OCI-LY7 (cell line): Measurements from ENCODE around the gene ZNF526. TPM values are rescaled to one million over a fixed set of nuclear protein-coding genes. Genes with fewer than 3 reads are reported as not detected.

ENCODE experiments used
- BruUV-seq: library from RNA; stranded (reverse); fragments of 400-500 nt; replicated peaks from 2 replicates; lab custom pipeline; 2021; lab: Mats Ljungman, UMichigan
- CTCF ChIA-PET: fragments of 300-600 bp; sonication (Branson Sonifier 250); formaldehyde crosslinking; loops from one replicate; lab custom pipeline; 2022; ENCODE audit warnings: antibody characterized with exemption; ENCODE audit not compliant: unreplicated experiment; lab: Charles Lee
- POLR2A ChIA-PET: fragments of 300-600 bp; sonication (Branson Sonifier 250); formaldehyde crosslinking; loops from one replicate; lab custom pipeline; 2022; ENCODE audit warnings: antibody characterized with exemption; lab: Charles Lee
- DNase-seq: peaks from one replicate; pipeline ENCODE4 v3.0.0-alpha.2; 2015; ENCODE audit warnings: low spot score
- H2AFZ ChIP-seq: fragments of 200-600 bp; sonication (generic), shearing (Covaris generic); 2 replicates; pipeline ENCODE4 v1.6.1; 2014; ENCODE audit warnings: mild to moderate bottlenecking, antibody characterized with exemption, low read length, moderate library complexity
- H3K27ac ChIP-seq: fragments of 200-600 bp; sonication (generic); 2 replicates; pipeline ENCODE4 v1.5.1; 2014; ENCODE audit warnings: mixed run types, low read depth, mild to moderate bottlenecking, moderate library complexity, low read length, inconsistent platforms; ENCODE audit not compliant: poor library complexity, severe bottlenecking
- H3K36me3 ChIP-seq: fragments of 200-600 bp; sonication (generic); 2 replicates; pipeline ENCODE4 v1.6.1; 2014; ENCODE audit warnings: mild to moderate bottlenecking, antibody characterized with exemption, low read length, moderate library complexity, mixed read lengths; ENCODE audit not compliant: insufficient read depth
- H3K4me1 ChIP-seq: fragments of 200-600 bp; sonication (generic); 2 replicates; pipeline ENCODE4 v1.5.1; 2014; ENCODE audit warnings: mild to moderate bottlenecking, low read length; ENCODE audit not compliant: insufficient read depth, poor library complexity, severe bottlenecking
- H3K4me2 ChIP-seq: fragments of 200-600 bp; sonication (generic); 2 replicates; pipeline ENCODE4 v1.6.1; 2014; ENCODE audit warnings: mild to moderate bottlenecking, low read length
- H3K4me3 ChIP-seq: fragments of 200-600 bp; sonication (generic); 2 replicates; pipeline ENCODE4 v1.5.1; 2014; ENCODE audit warnings: mild to moderate bottlenecking, low read depth, low read length; ENCODE audit not compliant: poor library complexity, severe bottlenecking
- H3K79me2 ChIP-seq: fragments of 200-600 bp; sonication (generic); 2 replicates; pipeline ENCODE4 v1.6.1; 2016; ENCODE audit warnings: low read depth, mild to moderate bottlenecking, low read length, moderate library complexity, mixed read lengths; ENCODE audit not compliant: insufficient read depth
- H3K9me2 ChIP-seq: fragments of 200-600 bp; sonication (generic); 2 replicates; pipeline ENCODE4 v1.6.1; 2016; ENCODE audit warnings: mild to moderate bottlenecking, low read length, mixed read lengths; ENCODE audit not compliant: insufficient read depth
- H3K9me3 ChIP-seq: fragments of 200-600 bp; sonication (generic); 2 replicates; pipeline ENCODE4 v1.6.1; 2014; ENCODE audit warnings: mild to moderate bottlenecking, mixed run types, low read length, mixed read lengths
- H4K20me1 ChIP-seq: fragments of 200-600 bp; sonication (generic); 2 replicates; pipeline ENCODE4 v1.6.1; 2014; ENCODE audit warnings: mild to moderate bottlenecking, antibody characterized with exemption, low read length, moderate library complexity, mixed read lengths; ENCODE audit not compliant: insufficient read depth
- EZH2phosphoT487 ChIP-seq: fragments of 200-600 bp; sonication (generic); IDR thresholded peaks from 2 replicates; pipeline ENCODE4 v1.6.1; 2018; ENCODE audit warnings: low read depth, borderline replicate concordance, mild to moderate bottlenecking, mixed run types, antibody characterized with exemption, low read length, moderate library complexity, mixed read lengths
- intact Hi-C: fragments of 100-400 bp; cut with micrococcal nuclease; formaldehyde crosslinking; loops from one replicate; pipeline ENCODE4 v1.10.0; 2022; ENCODE audit not compliant: unreplicated experiment
- total RNA-seq, 2 experiments: library from RNA; depleted of rRNA in 1 of 2; stranded (reverse); fragments of >200 nt in 1 of 2; shearing (Covaris generic) in 1 of 2; gene quantifications; 2 replicates each; pipeline ENCODE4 v1.2.3, GENCODE V29; 2014 to 2022
- TF ChIP-seq, protein P1 (sequence below): fragments of 200-600 bp; sonication (generic); conservative IDR thresholded peaks from 2 replicates; pipeline ENCODE4 v1.5.1; 2014; ENCODE audit warnings: mild to moderate bottlenecking, antibody characterized with exemption, low read length, moderate library complexity, mixed read lengths

The ZNF526 gene
- total RNA-seq, 2 experiments from 2014 or later, result 9.0 to 12.7 TPM

DNA sequence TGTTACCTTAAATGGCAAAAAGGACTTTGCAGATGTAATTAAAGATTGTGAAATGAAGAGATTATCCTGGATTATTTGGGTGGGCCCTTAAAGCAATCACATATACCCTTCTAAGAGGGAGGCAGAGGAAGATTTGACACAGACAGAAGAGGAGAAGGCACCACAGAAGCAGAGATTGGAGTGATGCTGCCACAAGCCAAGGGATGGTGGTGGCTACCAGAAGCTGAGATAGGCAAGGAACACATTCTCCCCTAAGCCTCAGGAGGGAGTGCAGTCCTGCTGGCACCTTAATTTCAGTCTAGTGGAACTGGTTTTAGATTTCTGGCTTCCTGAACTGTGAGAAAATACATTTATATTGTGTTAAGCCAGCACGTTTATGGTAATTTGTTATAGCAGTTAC lies 26.8 kb upstream of the ZNF526 start:
- POLR2A ChIA-PET, result no interaction called here
- DNase-seq, result no peak
- TF ChIP-seq EZH2phosphoT487, result no peak
- TF ChIP-seq, protein P1, sequence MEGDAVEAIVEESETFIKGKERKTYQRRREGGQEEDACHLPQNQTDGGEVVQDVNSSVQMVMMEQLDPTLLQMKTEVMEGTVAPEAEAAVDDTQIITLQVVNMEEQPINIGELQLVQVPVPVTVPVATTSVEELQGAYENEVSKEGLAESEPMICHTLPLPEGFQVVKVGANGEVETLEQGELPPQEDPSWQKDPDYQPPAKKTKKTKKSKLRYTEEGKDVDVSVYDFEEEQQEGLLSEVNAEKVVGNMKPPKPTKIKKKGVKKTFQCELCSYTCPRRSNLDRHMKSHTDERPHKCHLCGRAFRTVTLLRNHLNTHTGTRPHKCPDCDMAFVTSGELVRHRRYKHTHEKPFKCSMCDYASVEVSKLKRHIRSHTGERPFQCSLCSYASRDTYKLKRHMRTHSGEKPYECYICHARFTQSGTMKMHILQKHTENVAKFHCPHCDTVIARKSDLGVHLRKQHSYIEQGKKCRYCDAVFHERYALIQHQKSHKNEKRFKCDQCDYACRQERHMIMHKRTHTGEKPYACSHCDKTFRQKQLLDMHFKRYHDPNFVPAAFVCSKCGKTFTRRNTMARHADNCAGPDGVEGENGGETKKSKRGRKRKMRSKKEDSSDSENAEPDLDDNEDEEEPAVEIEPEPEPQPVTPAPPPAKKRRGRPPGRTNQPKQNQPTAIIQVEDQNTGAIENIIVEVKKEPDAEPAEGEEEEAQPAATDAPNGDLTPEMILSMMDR, result no peak
- Histone ChIP-seq H3K36me3 (peaks cover 23% of the 10 kb centered on the region), H3K79me2 (no peaks in the 10 kb centered on the region), H3K4me2 (no peak overlapping the region), H3K9me3 (no peaks in the 10 kb centered on the region), H4K20me1 (no peaks in the 10 kb centered on the region), H2AFZ (no peak overlapping the region), H3K4me3 (no peak overlapping the region), H3K9me2 (no peaks in the 10 kb centered on the region), H3K4me1 (peaks cover 14% of the 10 kb centered on the region), H3K27ac (no peak overlapping the region)
- CTCF ChIA-PET, result no interaction called here
- intact Hi-C loops, result no loop called here
- no TSS peak for BruUV-seq

DNA sequence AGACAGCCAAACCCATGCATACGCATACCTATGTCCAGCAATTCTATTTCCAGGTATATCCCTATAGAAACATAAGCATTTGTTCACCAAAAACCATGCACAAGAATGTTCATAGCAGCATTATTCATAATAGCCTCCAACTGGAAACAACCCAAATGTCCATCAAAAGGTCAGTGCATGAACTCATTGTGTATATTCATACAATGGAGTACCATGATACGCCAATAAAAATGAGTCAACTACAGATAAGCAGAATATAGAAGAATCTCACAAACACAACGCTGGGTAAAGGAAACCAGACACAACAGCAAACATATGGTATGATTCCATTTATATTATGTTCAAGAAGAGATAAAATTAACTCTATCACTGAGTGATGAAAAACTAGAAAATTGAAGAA lies 26.4 kb upstream of the ZNF526 start:
- Histone ChIP-seq H3K9me2 (no peaks in the 10 kb centered on the region), H3K4me2 (no peak overlapping the region), H3K79me2 (no peaks in the 10 kb centered on the region; the same call in 1 of the 2 replicates), H2AFZ (no peak overlapping the region), H3K9me3 (no peaks in the 10 kb centered on the region), H3K36me3 (peaks cover 27% of the 10 kb centered on the region), H3K4me3 (no peak overlapping the region), H3K4me1 (peaks cover 18% of the 10 kb centered on the region), H4K20me1 (no peaks in the 10 kb centered on the region), H3K27ac (no peak overlapping the region)
- BruUV-seq, result no TSS peak
- DNase-seq, result no peak
- POLR2A ChIA-PET, result no interaction called here
- intact Hi-C loops, result no loop called here
- TF ChIP-seq, protein P1, result no peak
- TF ChIP-seq EZH2phosphoT487, result no peak
- CTCF ChIA-PET, result no interaction called here

DNA sequence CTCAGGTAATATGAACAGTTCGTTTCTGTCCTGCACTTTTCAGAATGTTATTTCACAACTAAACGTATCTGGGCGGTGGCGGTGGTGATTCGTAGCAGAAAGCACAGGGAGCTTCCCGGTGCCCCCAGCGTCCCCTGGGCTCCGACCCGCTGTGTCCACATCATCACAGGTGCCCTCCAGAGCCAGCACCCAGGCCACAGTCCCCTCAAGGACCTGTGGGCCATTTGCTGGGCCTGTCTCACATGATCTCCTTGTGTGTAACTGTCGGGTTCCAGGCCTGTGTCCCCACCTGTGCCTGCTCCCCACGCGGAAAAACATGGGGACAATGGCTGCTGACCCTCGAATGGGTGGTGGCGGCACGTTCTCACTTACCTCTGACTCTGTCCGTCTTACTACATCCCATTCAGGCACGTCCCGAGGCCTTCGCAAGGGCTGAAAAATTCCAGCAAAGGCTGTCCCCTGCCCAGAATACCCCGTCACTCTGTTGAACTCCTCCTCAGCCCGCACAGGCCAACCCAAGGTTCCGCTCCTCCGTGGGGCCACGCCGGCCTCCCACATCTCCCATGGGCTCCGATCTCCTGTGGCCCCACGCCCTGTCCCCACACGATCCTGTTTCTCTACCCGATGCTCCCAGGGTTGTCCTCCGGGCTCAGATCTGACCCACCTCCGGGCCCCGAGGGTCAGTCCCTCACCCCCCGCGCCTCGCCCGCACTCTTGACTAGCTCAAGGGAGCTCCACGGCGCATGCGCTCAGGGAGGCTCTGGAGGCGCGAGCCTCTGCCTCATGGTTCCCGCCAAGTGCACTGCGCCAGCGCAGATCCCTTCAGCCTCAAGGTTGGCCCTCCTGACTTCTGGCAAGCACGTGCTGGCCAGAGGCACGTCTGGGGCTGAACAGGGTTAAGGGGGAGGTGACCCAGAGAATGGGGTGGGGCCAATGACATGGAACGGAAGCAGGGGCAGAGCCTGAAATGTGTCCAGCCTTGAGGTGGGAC lies 23.8 kb upstream of the ZNF526 start:
- POLR2A ChIA-PET, result no interaction called here
- CTCF ChIA-PET, result no interaction called here

More for the DNA sequence above, 23.8 kb upstream of the ZNF526 start:
- Histone ChIP-seq H3K36me3 (peaks cover 52% of the 10 kb centered on the region), H3K9me3 (no peaks in the 10 kb centered on the region), H3K9me2 (no peaks in the 10 kb centered on the region), H3K79me2 (no peaks in the 10 kb centered on the region; the same call in 1 of the 2 replicates), H3K4me2 (no peak overlapping the region), H2AFZ (no peak overlapping the region), H3K4me1 (peaks cover 44% of the 10 kb centered on the region), H3K4me3 (no peak overlapping the region), H3K27ac (no peak overlapping the region), H4K20me1 (peaks cover 4% of the 10 kb centered on the region; the same call in 1 of the 2 replicates)
- TF ChIP-seq, protein P1, result no peak
- TF ChIP-seq EZH2phosphoT487, result no peak
- no TSS peak for BruUV-seq
- intact Hi-C loops, result no loop called here
- DNase-seq, result no peak
